ENCODE results near the gene UCK2.

GRCh38 chr1:165883056-165883455, 55.6 kb downstream of the UCK2 start:
- TF ChIP-seq CTCF (IDR thresholded peaks at IDR 0.05; ENCODE audit: low read depth, low read length) (no peak), EZH2phosphoT487 (IDR thresholded peaks at IDR 0.05; ENCODE audit: low read depth) (no peak)
